ENCODE data around the gene DNM1. TPM values are rescaled to one million over a fixed set of nuclear protein-coding genes. Genes with fewer than 3 reads are reported as not detected.

The DNM1 gene
- total and polyA plus RNA-seq, 3 donors from 2014 or later, result 8.0 to 10.7 (median 9.8) TPM

DNA sequence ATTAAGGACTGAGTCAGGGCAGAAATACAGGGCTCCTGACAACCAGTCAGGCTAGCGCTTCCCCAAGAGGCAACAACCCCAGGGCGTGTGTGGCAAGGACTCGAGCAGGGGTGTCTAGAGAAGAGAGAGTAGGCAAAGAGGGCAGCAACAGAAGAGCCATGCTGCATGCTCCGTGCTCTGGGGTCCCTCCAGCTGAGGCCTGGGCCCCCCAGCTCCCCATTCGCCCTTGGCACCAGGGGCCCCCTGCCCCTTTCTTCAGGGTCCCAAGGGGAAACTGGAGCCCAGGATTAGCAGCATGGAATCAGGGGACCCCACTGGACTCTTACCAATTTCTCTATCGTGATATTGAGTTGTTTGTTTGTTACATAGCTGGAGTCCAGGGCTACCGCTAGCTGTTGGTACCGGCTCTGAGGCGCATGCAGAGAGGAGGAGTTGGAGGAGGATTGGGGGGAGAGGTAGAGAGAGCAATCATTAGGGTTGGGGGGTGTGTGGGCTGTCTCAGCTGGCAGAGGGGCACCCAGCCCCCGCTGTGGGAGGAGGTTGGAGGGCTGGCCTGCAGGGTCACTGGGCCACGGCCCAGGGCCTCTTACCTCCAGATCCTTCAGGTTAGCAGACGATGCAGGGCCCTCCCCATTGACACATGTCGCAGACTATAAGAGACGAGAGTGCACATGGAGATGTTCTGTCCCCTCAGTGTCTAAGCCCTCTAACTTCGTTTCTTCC, 63.9 kb downstream of the DNM1 start:
- no peaks in the 10 kb centered on the region for H3K4me1 ChIP-seq
- WGBS, 2 donors, result 88 to 92% methylated on average over 15 of the region's 15 CpGs
- no peaks in the 10 kb centered on the region for H3K9me3 ChIP-seq
- H3K27me3 ChIP-seq, result no peaks in the 10 kb centered on the region
- no peak overlapping the region for H3K27ac ChIP-seq
- no peak overlapping the region for H3K4me3 ChIP-seq
- intact Hi-C loops (cut with DNase I; ENCODE audit: low total_unique reads), result no loop called here
- H3K36me3 ChIP-seq (ENCODE audit: low read depth, missing control alignments), result no peaks in the 10 kb centered on the region
- no peak for DNase-seq
- no peak for TF ChIP-seq POLR2A (IDR thresholded peaks at IDR 0.05)
- TF ChIP-seq, protein P1, sequence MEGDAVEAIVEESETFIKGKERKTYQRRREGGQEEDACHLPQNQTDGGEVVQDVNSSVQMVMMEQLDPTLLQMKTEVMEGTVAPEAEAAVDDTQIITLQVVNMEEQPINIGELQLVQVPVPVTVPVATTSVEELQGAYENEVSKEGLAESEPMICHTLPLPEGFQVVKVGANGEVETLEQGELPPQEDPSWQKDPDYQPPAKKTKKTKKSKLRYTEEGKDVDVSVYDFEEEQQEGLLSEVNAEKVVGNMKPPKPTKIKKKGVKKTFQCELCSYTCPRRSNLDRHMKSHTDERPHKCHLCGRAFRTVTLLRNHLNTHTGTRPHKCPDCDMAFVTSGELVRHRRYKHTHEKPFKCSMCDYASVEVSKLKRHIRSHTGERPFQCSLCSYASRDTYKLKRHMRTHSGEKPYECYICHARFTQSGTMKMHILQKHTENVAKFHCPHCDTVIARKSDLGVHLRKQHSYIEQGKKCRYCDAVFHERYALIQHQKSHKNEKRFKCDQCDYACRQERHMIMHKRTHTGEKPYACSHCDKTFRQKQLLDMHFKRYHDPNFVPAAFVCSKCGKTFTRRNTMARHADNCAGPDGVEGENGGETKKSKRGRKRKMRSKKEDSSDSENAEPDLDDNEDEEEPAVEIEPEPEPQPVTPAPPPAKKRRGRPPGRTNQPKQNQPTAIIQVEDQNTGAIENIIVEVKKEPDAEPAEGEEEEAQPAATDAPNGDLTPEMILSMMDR (IDR thresholded peaks at IDR 0.05), result no peak

DNA sequence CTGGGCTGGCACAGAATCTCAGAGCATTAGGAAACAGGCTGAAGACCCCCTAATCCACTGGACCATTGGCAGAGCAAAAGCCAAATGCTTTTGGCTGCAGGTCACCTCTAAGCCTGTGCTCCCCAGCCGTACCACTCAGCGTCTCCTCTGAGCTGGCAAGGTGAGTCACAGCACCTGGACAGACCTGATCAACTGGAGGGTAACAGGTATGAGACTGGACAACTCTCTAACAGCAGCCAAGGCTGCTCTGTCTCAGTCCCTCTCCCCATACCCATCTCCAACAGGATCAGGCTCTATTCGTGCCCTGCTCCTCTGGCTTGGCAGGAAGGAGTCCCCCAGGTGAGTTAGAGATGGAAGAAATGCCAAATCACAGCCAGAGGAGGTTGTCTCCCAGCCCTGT, 67.9 kb downstream of the DNM1 start:
- intact Hi-C loops (cut with DNase I; ENCODE audit: low total_unique reads), result no loop called here
- H3K9me3 ChIP-seq, result no peaks in the 10 kb centered on the region
- no peak overlapping the region for H3K4me3 ChIP-seq
- peaks cover 7% of the 10 kb centered on the region for H3K4me1 ChIP-seq
- no peak for TF ChIP-seq POLR2A (IDR thresholded peaks at IDR 0.05)
- TF ChIP-seq, protein P1 (IDR thresholded peaks at IDR 0.05), result no peak
- WGBS, 2 donors, result 88 to 90% methylated on average over 2 to 3 of the region's 3 CpGs
- H3K27me3 ChIP-seq, result no peaks in the 10 kb centered on the region
- H3K27ac ChIP-seq, result no peak overlapping the region
- no peaks in the 10 kb centered on the region for H3K36me3 ChIP-seq (ENCODE audit: low read depth, missing control alignments)
- no peak for DNase-seq

DNA sequence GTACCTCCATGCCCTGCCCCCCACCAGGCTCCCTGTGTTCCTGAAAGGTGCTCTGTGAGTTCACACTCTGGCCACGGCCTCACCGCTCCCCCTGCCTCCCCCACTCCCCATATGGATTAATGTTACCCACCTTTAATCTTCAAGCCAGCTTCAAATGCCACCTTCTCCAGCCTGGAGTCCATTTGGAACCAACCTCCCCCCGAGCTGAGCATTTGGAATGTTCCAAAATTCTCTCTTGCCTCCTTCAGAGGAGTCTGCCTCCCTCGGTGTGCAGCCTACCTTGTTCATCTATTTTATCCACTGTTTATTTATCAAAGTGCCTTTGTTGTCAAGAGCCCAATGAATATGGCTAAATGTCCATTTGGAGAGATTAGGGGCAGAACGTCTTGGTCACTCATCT, 68.3 kb downstream of the DNM1 start:
- Histone ChIP-seq H3K27ac (no peak overlapping the region), H3K27me3 (no peaks in the 10 kb centered on the region), H3K9me3 (no peaks in the 10 kb centered on the region), H3K4me1 (peaks cover 7% of the 10 kb centered on the region), H3K4me3 (no peak overlapping the region), H3K36me3 (ENCODE audit: low read depth, missing control alignments) (no peaks in the 10 kb centered on the region)
- intact Hi-C loops (cut with DNase I; ENCODE audit: low total_unique reads), result no loop called here
- TF ChIP-seq POLR2A (IDR thresholded peaks at IDR 0.05), result no peak
- TF ChIP-seq, protein P1 (IDR thresholded peaks at IDR 0.05), result no peak
- no peak for DNase-seq
- WGBS, 2 donors, result 58 to 61% methylated on average over 5 of the region's 5 CpGs

DNA sequence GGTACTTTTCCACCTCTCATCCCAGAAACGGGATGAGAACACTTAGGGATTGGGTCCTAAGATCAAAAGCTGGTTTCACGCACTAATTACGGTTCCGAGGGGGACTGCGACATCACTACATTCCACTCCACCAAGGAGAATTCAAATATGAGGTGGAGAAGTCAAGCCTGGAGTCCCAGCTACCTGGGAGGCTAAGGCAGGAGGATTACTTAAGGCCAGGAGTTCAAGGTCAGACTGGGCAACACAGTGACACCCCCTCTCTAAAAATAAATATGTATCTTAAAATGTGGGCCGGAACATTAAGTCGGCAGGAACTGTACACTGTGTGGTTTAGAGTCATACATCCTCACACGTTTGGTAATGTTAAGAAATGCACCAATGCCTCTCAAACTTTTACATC, 71.1 kb downstream of the DNM1 start:
- intact Hi-C loops (cut with DNase I; ENCODE audit: low total_unique reads), result no loop called here
- Histone ChIP-seq H3K36me3 (ENCODE audit: low read depth, missing control alignments) (no peaks in the 10 kb centered on the region), H3K9me3 (no peaks in the 10 kb centered on the region), H3K4me3 (no peak overlapping the region), H3K27ac (no peak overlapping the region), H3K4me1 (peaks cover 7% of the 10 kb centered on the region), H3K27me3 (no peaks in the 10 kb centered on the region)
- TF ChIP-seq POLR2A (IDR thresholded peaks at IDR 0.05), result no peak
- TF ChIP-seq, protein P1 (IDR thresholded peaks at IDR 0.05), result no peak
- no peak for DNase-seq
- 58 to 64% methylated on average over 8 of the region's 8 CpGs for WGBS, 2 donors

Data from testis (tissue), 3 donors.